Keratinocyte (primary cell): ENCODE measurements around the gene MYCBP2. TPM values are rescaled to one million over a fixed set of nuclear protein-coding genes. Genes with fewer than 3 reads are reported as not detected.

Experiments used
- DNase-seq: peaks from one replicate; pipeline ENCODE4 v3.0.0-alpha.2; 2011; ENCODE audit warnings: low read depth, missing footprints, low spot score
- FAIRE-seq: peaks from 2 replicates; lab custom pipeline; 2011; peaks lifted over from hg19 to GRCh38; lab: Jason Lieb, UNC
- H2AFZ ChIP-seq: 2 replicates; pipeline ENCODE4 v1.6.0; 2012; ENCODE audit warnings: low read length, control low read depth, inconsistent platforms; ENCODE audit not compliant: control insufficient read depth
- H3K27ac ChIP-seq: 2 replicates; pipeline ENCODE4 v1.5.1; 2011; ENCODE audit warnings: low read length; ENCODE audit not compliant: control insufficient read depth, insufficient read depth
- H3K27me3 ChIP-seq: 3 replicates; pipeline ENCODE4 v1.6.0; 2011; ENCODE audit warnings: low read length; ENCODE audit not compliant: control insufficient read depth, insufficient read depth; ENCODE audit errors: extremely low read depth
- H3K36me3 ChIP-seq, 2 experiments: 2 replicates in 1 of 2; 3 replicates in 1 of 2; pipeline ENCODE4 v1.5.1; 2011; ENCODE audit warnings: low read length in 2 of 2, mild to moderate bottlenecking in 1 of 2; ENCODE audit not compliant: control insufficient read depth in 2 of 2, insufficient read depth in 2 of 2; ENCODE audit errors: extremely low read depth in 1 of 2
- H3K4me1 ChIP-seq: 3 replicates; pipeline ENCODE4 v1.5.1; 2011; ENCODE audit warnings: low read length; ENCODE audit not compliant: control insufficient read depth, insufficient read depth; ENCODE audit errors: extremely low read depth
- H3K4me2 ChIP-seq: 3 replicates; pipeline ENCODE4 v1.6.0; 2011; ENCODE audit warnings: low read depth, low read length; ENCODE audit not compliant: control insufficient read depth, insufficient read depth; ENCODE audit errors: extremely low read depth
- H3K4me3 ChIP-seq, 3 experiments: fragments of 200-600 bp in 1 of 3; sonication (generic) in 1 of 3; 2 replicates in 2 of 3; 3 replicates in 1 of 3; pipeline ENCODE4 v1.5.1; 2011 to 2016; ENCODE audit warnings: low read length in 3 of 3, mild to moderate bottlenecking in 3 of 3, control low read depth in 2 of 3, inconsistent platforms in 1 of 3, low read depth in 1 of 3, mixed read lengths in 1 of 3, mixed run types in 1 of 3, moderate library complexity in 1 of 3; ENCODE audit not compliant: control insufficient read depth in 2 of 3, insufficient read depth in 2 of 3; ENCODE audit errors: extremely low read depth in 1 of 3
- H3K79me2 ChIP-seq: 2 replicates; pipeline ENCODE4 v1.6.0; 2012; ENCODE audit warnings: low read length; ENCODE audit not compliant: control insufficient read depth, insufficient read depth
- H3K9ac ChIP-seq: 3 replicates; pipeline ENCODE4 v1.6.0; 2011; ENCODE audit warnings: low read length; ENCODE audit not compliant: control insufficient read depth, insufficient read depth; ENCODE audit errors: extremely low read depth
- H3K9me1 ChIP-seq: 3 replicates; pipeline ENCODE4 v1.6.0; 2011; ENCODE audit warnings: low read length; ENCODE audit not compliant: control insufficient read depth, insufficient read depth; ENCODE audit errors: extremely low read depth
- H3K9me3 ChIP-seq: 2 replicates; pipeline ENCODE4 v1.5.1; 2012; ENCODE audit warnings: low read depth, low read length; ENCODE audit not compliant: control insufficient read depth
- H4K20me1 ChIP-seq: 3 replicates; pipeline ENCODE4 v1.6.0; 2011; ENCODE audit warnings: low read length; ENCODE audit not compliant: control insufficient read depth, insufficient read depth; ENCODE audit errors: extremely low read depth
- EZH2 ChIP-seq: IDR thresholded peaks from one replicate; pipeline ENCODE4 v1.6.1; 2012; ENCODE audit warnings: inconsistent platforms, mild to moderate bottlenecking, low read length, moderate library complexity
- dilution Hi-C: fragments of 300-500 bp; cut with MboI; formaldehyde crosslinking; loops from one replicate; pipeline ENCODE4 v1.7.0; 2020; ENCODE audit warnings: low sequenced_read_pairs; ENCODE audit not compliant: extremely low pct_ligation_motif_present
- polyA plus RNA-seq, 5 experiments: library from polyadenylated mRNA; depleted of rRNA in 3 of 5; stranded (reverse) in 3 of 5; stranded (forward) in 1 of 5; unstranded in 1 of 5; fragments of >200 nt; gene quantifications; 1 replicate in 1 of 5; 2 replicates in 3 of 5; 3 replicates in 1 of 5; pipeline versions ENCODE4 v1.2.1 to v1.2.3, GENCODE V29; 2011 to 2012; ENCODE audit warnings: missing spikeins in 2 of 5, low read depth in 1 of 5, low replicate concordance in 1 of 5
- TF ChIP-seq, protein P1 (sequence below), 3 experiments: IDR thresholded peaks in 1 of 3; conservative IDR thresholded peaks in 1 of 3; optimal IDR thresholded peaks in 1 of 3; 2 replicates in 2 of 3; 3 replicates in 1 of 3; pipeline versions ENCODE3 to v1.5.1; 2011; ENCODE audit warnings: low read length in 3 of 3, mild to moderate bottlenecking in 3 of 3, moderate library complexity in 2 of 3, control low read depth in 1 of 3, inconsistent platforms in 1 of 3; ENCODE audit not compliant: insufficient read depth in 2 of 3; ENCODE audit errors: extremely low read depth in 1 of 3

The MYCBP2 gene
- polyA plus RNA-seq, 1 donor (not counting 4 experiments of a cell fraction or from before 2014, with no cell fraction given), result 43.8 TPM

DNA sequence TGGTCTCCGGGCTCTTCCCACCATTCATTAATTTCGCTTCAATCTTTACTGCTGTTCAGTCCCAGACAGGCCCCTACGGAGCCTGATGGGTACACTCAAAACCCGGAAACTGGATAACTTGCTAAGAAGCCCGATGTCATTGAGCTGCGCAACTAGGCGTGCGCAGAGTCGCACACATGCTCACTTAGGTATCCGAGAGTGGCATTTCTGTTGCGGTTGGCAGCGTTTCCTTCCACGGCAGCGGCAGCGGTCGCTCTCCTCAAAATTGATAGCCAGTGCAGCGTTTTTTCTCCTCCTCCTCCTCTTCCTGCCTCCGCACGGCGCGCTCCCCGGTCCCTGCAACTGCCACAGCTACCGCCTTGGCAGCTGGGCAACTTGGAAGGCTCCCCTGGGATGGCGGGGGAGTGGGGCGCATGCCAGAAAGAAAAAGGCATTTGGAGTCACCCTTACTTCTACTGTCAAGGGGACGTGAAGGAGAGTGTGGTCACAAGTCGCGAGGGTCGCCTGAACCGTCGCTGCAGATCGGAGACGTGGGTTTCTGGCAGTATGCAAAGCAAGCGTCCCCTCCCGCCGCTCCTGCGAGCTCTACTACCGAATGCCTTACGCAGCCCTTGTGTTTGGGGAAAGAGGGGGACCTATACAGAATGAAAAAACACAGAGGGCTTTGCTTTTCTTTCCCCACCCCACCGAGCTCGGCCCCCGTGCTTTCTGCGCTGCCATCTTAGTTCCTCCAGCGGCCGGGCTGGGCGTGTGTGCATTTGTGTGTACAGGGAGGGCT lies 2.4 kb upstream of the MYCBP2 start:
- no peaks in the 10 kb centered on the region for H3K36me3 ChIP-seq
- H3K27me3 ChIP-seq, result no peaks in the 10 kb centered on the region
- DNase-seq (peak; percentile 77), FAIRE-seq (peak; percentile 75)
- H2AFZ ChIP-seq, result peak overlapping the region; percentile 100
- H3K4me3 ChIP-seq, result peak overlapping the region; percentile 84 to 94 (median 92)
- no peaks in the 10 kb centered on the region for H3K9me3 ChIP-seq
- peaks cover 28% of the 10 kb centered on the region for H3K4me1 ChIP-seq
- no peaks in the 10 kb centered on the region for H3K9me1 ChIP-seq
- H3K9ac ChIP-seq, result peak overlapping the region; percentile 80
- H3K27ac ChIP-seq, result peak overlapping the region; percentile 65
- peaks cover 24% of the 10 kb centered on the region for H3K79me2 ChIP-seq
- dilution Hi-C loops, result no loop called here
- H3K4me2 ChIP-seq, result peak overlapping the region; percentile 95
- no peaks in the 10 kb centered on the region for H4K20me1 ChIP-seq
- TF ChIP-seq, protein P1, sequence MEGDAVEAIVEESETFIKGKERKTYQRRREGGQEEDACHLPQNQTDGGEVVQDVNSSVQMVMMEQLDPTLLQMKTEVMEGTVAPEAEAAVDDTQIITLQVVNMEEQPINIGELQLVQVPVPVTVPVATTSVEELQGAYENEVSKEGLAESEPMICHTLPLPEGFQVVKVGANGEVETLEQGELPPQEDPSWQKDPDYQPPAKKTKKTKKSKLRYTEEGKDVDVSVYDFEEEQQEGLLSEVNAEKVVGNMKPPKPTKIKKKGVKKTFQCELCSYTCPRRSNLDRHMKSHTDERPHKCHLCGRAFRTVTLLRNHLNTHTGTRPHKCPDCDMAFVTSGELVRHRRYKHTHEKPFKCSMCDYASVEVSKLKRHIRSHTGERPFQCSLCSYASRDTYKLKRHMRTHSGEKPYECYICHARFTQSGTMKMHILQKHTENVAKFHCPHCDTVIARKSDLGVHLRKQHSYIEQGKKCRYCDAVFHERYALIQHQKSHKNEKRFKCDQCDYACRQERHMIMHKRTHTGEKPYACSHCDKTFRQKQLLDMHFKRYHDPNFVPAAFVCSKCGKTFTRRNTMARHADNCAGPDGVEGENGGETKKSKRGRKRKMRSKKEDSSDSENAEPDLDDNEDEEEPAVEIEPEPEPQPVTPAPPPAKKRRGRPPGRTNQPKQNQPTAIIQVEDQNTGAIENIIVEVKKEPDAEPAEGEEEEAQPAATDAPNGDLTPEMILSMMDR (optimal IDR thresholded peaks at IDR 0.05 in 1 of 3, IDR thresholded peaks at IDR 0.05 in 1 of 3, conservative IDR thresholded peaks at IDR 0.05 in 1 of 3; ENCODE audit: extremely low read depth in 1 of 3, insufficient read depth in 2 of 3, low read length in 3 of 3), result no peak
- no peak for TF ChIP-seq EZH2

DNA sequence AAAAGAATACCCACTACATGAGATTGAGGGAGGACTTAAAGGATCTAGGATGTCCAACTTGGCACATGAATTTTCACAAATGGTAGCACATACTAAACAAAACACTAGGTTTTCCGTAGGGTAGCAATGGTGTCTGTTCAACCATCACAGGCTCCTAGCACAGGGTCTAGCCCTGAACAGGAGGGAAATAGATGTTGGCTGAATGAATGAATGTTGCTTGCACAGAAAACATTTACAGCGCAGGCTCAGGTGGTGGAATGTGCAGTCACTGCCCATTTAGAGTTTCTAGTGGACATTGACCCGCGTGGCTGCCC lies 1.9 kb upstream of the MYCBP2 start:
- peak overlapping the region; percentile 84 to 94 (median 92) for H3K4me3 ChIP-seq
- H3K27me3 ChIP-seq, result no peaks in the 10 kb centered on the region
- peak overlapping the region; percentile 100 for H2AFZ ChIP-seq
- H3K4me1 ChIP-seq, result peaks cover 34% of the 10 kb centered on the region
- no peaks in the 10 kb centered on the region for H4K20me1 ChIP-seq
- peaks cover 30% of the 10 kb centered on the region for H3K79me2 ChIP-seq
- peak overlapping the region; percentile 95 for H3K4me2 ChIP-seq
- no peak for TF ChIP-seq EZH2
- TF ChIP-seq, protein P1 (optimal IDR thresholded peaks at IDR 0.05 in 1 of 3, IDR thresholded peaks at IDR 0.05 in 1 of 3, conservative IDR thresholded peaks at IDR 0.05 in 1 of 3; ENCODE audit: extremely low read depth in 1 of 3, insufficient read depth in 2 of 3, low read length in 3 of 3), result no peak
- dilution Hi-C loops, result no loop called here
- no peaks in the 10 kb centered on the region for H3K9me1 ChIP-seq
- no peaks in the 10 kb centered on the region for H3K9me3 ChIP-seq
- FAIRE-seq (no peak), DNase-seq (no peak)
- peak overlapping the region; percentile 65 for H3K27ac ChIP-seq
- peak overlapping the region; percentile 80 for H3K9ac ChIP-seq
- no peaks in the 10 kb centered on the region for H3K36me3 ChIP-seq
